ENCODE measurements around the gene DPYD.

The DPYD gene

GRCh38 chr1:97767381-97767780 lies 153.5 kb downstream of the DPYD start:
- no peak for DNase-seq (ENCODE audit: extremely low read depth, insufficient read length)
- Histone ChIP-seq H3K4me3 (replicated peaks; ENCODE audit: low read depth, low read length) (no peak overlapping the region), H3K36me3 (ENCODE audit: control insufficient read depth, insufficient read depth, low read length) (no peaks in the 10 kb centered on the region), H3K27me3 (replicated peaks; ENCODE audit: control insufficient read depth, insufficient read depth, low read length) (no peaks in the 10 kb centered on the region)
- no peak for TF ChIP-seq CTCF (IDR thresholded peaks at IDR 0.05; ENCODE audit: insufficient read depth, low read length, poor library complexity, severe bottlenecking)

- Histone ChIP-seq H3K36me3 (ENCODE audit: control insufficient read depth, insufficient read depth, low read length) (no peaks in the 10 kb centered on the region), H3K4me3 (replicated peaks; ENCODE audit: low read depth, low read length) (no peak overlapping the region), H3K27me3 (replicated peaks; ENCODE audit: control insufficient read depth, insufficient read depth, low read length) (no peaks in the 10 kb centered on the region)
- no peak for DNase-seq (ENCODE audit: extremely low read depth, insufficient read length)
- no peak for TF ChIP-seq CTCF (IDR thresholded peaks at IDR 0.05; ENCODE audit: insufficient read depth, low read length, poor library complexity, severe bottlenecking)
Observed at GRCh38 chr1:97764991-97765390, 155.8 kb downstream of the DPYD start.

GRCh38 chr1:97761637-97762036 lies 159.2 kb downstream of the DPYD start:
- Histone ChIP-seq H3K4me3 (replicated peaks; ENCODE audit: low read depth, low read length) (no peak overlapping the region), H3K27me3 (replicated peaks; ENCODE audit: control insufficient read depth, insufficient read depth, low read length) (no peaks in the 10 kb centered on the region), H3K36me3 (ENCODE audit: control insufficient read depth, insufficient read depth, low read length) (no peaks in the 10 kb centered on the region)
- TF ChIP-seq CTCF (IDR thresholded peaks at IDR 0.05; ENCODE audit: insufficient read depth, low read length, poor library complexity, severe bottlenecking): no peak
- DNase-seq (ENCODE audit: extremely low read depth, insufficient read length): no peak

- no peak for TF ChIP-seq CTCF (IDR thresholded peaks at IDR 0.05; ENCODE audit: insufficient read depth, low read length, poor library complexity, severe bottlenecking)
- Histone ChIP-seq H3K27me3 (replicated peaks; ENCODE audit: control insufficient read depth, insufficient read depth, low read length) (no peaks in the 10 kb centered on the region), H3K36me3 (ENCODE audit: control insufficient read depth, insufficient read depth, low read length) (no peaks in the 10 kb centered on the region), H3K4me3 (replicated peaks; ENCODE audit: low read depth, low read length) (no peak overlapping the region)
- no peak for DNase-seq (ENCODE audit: extremely low read depth, insufficient read length)
Observed at GRCh38 chr1:97759078-97759477, 161.8 kb downstream of the DPYD start.

GRCh38 chr1:97758541-97759057 lies 162.2 kb downstream of the DPYD start:
- H3K27me3 ChIP-seq (replicated peaks; ENCODE audit: control insufficient read depth, insufficient read depth, low read length): no peaks in the 10 kb centered on the region
- H3K4me3 ChIP-seq (replicated peaks; ENCODE audit: low read depth, low read length): no peak overlapping the region
- H3K36me3 ChIP-seq (ENCODE audit: control insufficient read depth, insufficient read depth, low read length): no peaks in the 10 kb centered on the region
- no peak for TF ChIP-seq CTCF (IDR thresholded peaks at IDR 0.05; ENCODE audit: insufficient read depth, low read length, poor library complexity, severe bottlenecking)
- DNase-seq (ENCODE audit: extremely low read depth, insufficient read length): no peak

- Histone ChIP-seq H3K4me3 (replicated peaks; ENCODE audit: low read depth, low read length) (no peak overlapping the region), H3K27me3 (replicated peaks; ENCODE audit: control insufficient read depth, insufficient read depth, low read length) (no peaks in the 10 kb centered on the region), H3K36me3 (ENCODE audit: control insufficient read depth, insufficient read depth, low read length) (no peaks in the 10 kb centered on the region)
- DNase-seq (ENCODE audit: extremely low read depth, insufficient read length): no peak
- TF ChIP-seq CTCF (IDR thresholded peaks at IDR 0.05; ENCODE audit: insufficient read depth, low read length, poor library complexity, severe bottlenecking): no peak
Observed at GRCh38 chr1:97745912-97746311, 174.9 kb downstream of the DPYD start.
